Activated naive CD4-positive, alpha-beta T cell treated with anti-CD3 and anti-CD28 coated beads, Interleukin-2, amount 10 ng/mL, durations not matched to agents 5 hours and 36 hours (primary cell): ENCODE data around the gene TWIST1. TPM values are rescaled to one million over a fixed set of nuclear protein-coding genes. Genes with fewer than 3 reads are reported as not detected.

ENCODE experiments used
- total RNA-seq, 2 experiments: library from RNA; stranded (reverse); gene quantifications; one replicate each; pipeline ENCODE4 v1.2.3, GENCODE V29; 2021

TWIST1 gene
- under 1 TPM; 0.14 to 0.20 TPM for total RNA-seq

GRCh38 chr7:19117091-19117869 lies at the start of gene TWIST1:
TWIST1 (minus strand) TSS chr7:19117636; CDS start chr7:19117321, 315 bp downstream.

GRCh38 chr7:19144661-19145433 lies 27.4 kb upstream of the TWIST1 start, which contains the start of gene FERD3L:
FERD3L (minus strand) TSS chr7:19145421; CDS start chr7:19145362, 59 bp downstream.

Other genes starting within 250 kb of the TWIST1 start
- gene FERD3L, start 27.8 kb upstream of the TWIST1 start, total RNA-seq, result not detected